Smooth muscle cell of the umbilical artery (primary cell): Measurements from ENCODE around the gene PTBP3. TPM values are rescaled to one million over a fixed set of nuclear protein-coding genes. Genes with fewer than 3 reads are reported as not detected.

Experiments
- total RNA-seq: library from RNA; depleted of rRNA; stranded (reverse); fragments of >200 nt; gene quantifications from 2 replicates; pipeline ENCODE4 v1.2.3, GENCODE V29; 2014

PTBP3 gene, protein sequence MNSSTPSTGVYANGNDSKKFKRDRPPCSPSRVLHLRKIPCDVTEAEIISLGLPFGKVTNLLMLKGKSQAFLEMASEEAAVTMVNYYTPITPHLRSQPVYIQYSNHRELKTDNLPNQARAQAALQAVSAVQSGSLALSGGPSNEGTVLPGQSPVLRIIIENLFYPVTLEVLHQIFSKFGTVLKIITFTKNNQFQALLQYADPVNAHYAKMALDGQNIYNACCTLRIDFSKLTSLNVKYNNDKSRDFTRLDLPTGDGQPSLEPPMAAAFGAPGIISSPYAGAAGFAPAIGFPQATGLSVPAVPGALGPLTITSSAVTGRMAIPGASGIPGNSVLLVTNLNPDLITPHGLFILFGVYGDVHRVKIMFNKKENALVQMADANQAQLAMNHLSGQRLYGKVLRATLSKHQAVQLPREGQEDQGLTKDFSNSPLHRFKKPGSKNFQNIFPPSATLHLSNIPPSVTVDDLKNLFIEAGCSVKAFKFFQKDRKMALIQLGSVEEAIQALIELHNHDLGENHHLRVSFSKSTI
- 22.3 and 27.0 TPM in 2 replicates for total RNA-seq

DNA sequence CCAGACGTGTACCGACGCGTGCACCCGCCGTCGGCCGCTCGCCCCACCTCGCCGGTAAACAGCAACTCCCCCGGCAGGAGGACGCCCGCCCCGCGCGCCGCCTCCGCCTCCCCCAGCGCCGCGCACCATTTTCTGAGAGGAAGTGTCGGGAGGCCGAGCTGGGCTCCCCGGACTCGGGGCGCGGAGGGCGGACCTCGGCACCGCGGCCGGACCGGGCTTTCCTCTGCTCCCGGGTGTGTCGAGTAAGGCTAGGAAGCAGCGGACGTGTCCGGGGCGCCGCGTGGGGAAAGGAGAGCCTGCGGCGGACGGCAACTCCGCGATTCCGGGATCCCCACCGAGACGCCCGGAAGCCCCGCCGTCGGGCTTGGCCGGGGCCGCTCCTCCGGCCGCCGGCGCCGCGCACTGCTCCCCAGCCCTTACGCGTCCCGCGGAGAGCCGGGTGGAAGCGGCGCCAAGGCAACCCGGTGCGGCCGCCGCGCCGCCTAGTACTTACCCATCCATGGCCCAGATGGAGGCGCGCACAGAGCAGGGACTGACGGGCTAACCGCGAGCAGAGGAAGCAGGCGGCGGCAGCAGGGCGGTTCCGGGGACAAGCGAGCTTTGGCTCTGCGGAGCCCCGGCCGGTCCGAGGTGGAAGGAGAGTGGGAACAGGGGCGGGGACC is at the start of gene PTBP3:
Gene PTBP3, minus strand, starts transcription at position 643 of the 662 bp plus-strand sequence. CDS start 35,754 bp downstream, outside the sequence.

DNA sequence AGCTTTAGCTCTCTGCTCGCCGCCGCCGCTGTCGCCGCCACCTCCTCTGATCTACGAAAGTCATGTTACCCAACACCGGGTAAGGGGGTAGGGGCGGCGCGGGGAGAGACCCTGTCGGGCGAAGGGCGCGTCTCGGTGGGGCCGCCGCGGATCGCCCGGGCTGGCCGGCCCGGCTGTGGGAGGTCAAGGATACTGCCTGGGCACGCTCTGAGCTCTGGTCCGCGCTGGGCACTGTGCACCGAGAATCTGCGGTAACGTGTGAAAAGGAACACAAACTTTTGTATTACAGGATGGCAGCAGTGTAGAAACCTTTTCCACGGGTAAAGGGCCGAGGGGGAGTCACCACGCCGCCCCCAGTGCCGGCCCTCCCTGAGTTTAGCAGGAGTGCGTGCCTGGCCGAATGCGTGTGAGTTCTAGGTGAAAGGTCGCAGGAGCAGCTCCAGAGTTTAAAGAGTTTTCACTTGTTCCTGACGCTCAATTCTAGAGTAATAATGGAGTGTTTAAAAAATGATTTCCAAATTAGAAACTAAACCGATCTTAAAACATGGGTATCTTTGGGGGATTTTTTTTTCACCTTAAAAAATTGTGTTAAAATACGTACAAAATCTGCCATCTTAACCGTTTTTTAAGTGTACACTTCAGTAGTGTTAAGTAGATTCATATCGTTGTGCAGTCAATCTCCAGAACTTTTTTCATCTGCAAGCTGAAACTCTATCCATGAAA is 46.8 kb upstream of the PTBP3 start, which contains the start of gene HSDL2:
Gene HSDL2, plus strand, starts transcription at position 7 of the 723 bp plus-strand sequence. Its CDS starts 56 bp downstream, at position 63.

GRCh38 chr9:112174965-112175795 is 158.2 kb downstream of the PTBP3 start, which contains the start of gene SUSD1:
Gene SUSD1 (minus strand): TSS chr9:112175297. CDS start chr9:112175235, 62 bp downstream.

Other genes starting within 250 kb of the PTBP3 start
- gene SUSD1, start 158.3 kb downstream of the PTBP3 start, total RNA-seq = 37.4 and 53.7 TPM in 2 replicates
- 30.6 and 35.9 TPM in 2 replicates for gene HSDL2, start 46.5 kb upstream of the PTBP3 start, total RNA-seq
- 0.89 and 2.1 TPM in 2 replicates for gene KIAA1958, start 153.2 kb upstream of the PTBP3 start, total RNA-seq